Measurements from ENCODE around the gene PHRF1. TPM values are rescaled to one million over a fixed set of nuclear protein-coding genes. Genes with fewer than 3 reads are reported as not detected.

PHRF1 gene
- total and polyA plus RNA-seq, 9 of the 15 experiments (the other 6 are each of a cell fraction or from before 2014, with no cell fraction given), result 0.07 to 37.2 (median 7.7) TPM

GRCh38 chr11:544817-545166 is 31.5 kb upstream of the PHRF1 start (continued):
- no peak for TF ChIP-seq HSF4 (CRISPR knock-in tag; IDR thresholded peaks at IDR 0.05; ENCODE audit: borderline replicate concordance)

GRCh38 chr11:545171-545570 is 31.1 kb upstream of the PHRF1 start:
- Histone ChIP-seq H2AFZ (ENCODE audit: low read depth, low read length) (no peak overlapping the region), H4K20me1 (replicated peaks; ENCODE audit: control insufficient read depth, insufficient read depth, low read length) (no peaks in the 10 kb centered on the region), H3K9me1 (ENCODE audit: control insufficient read depth, insufficient read depth, low read length) (no peaks in the 10 kb centered on the region), H3K4me2 (ENCODE audit: insufficient read depth, low read length) (no peak overlapping the region), H3K9me3 (replicated peaks; ENCODE audit: control insufficient read depth, insufficient read depth, low read depth, low read length) (no peaks in the 10 kb centered on the region), H3K4me1 (replicated peaks in 1 of 2; ENCODE audit: control insufficient read depth in 2 of 2, insufficient read depth in 2 of 2, low read length in 2 of 2) (peaks cover 0 to 46% of the 10 kb centered on the region in 2 experiments; a peak in 2 of 5 replicates), H3K79me2 (ENCODE audit: control insufficient read depth, insufficient read depth, low read length) (no peaks in the 10 kb centered on the region), H3K27ac (ENCODE audit: extremely low read depth, low read depth, low read length) (no peak overlapping the region), H3K27me3 (ENCODE audit: control insufficient read depth in 2 of 2, insufficient read depth in 2 of 2, low read length in 2 of 2) (no peaks in the 10 kb centered on the region), H3K36me3 (ENCODE audit: control insufficient read depth, insufficient read depth, low read length) (no peaks in the 10 kb centered on the region), H3K4me3 (no peak overlapping the region), H3K9ac (ENCODE audit: insufficient read depth in 1 of 2, low read depth in 2 of 2, low read length in 2 of 2) (peak overlapping the region in 1 of 2 experiments; percentile 64; a peak in 2 of 4 replicates)
- FAIRE-seq, result no peak
- 0 out of 2 replicates have a peak, but pooled peaks have one; percentile 19 for TF ChIP-seq POLR2G (IDR thresholded peaks at IDR 0.05; ENCODE audit: low read depth, low read length)
- TF ChIP-seq HNRNPK (IDR thresholded peaks at IDR 0.05; ENCODE audit: low read depth, low read length, poor library complexity, severe bottlenecking), result no peak
- TF ChIP-seq AFF1 (IDR thresholded peaks at IDR 0.05; ENCODE audit: low read depth in 1 of 2, partially characterized antibody in 2 of 2), result no peak
- TF ChIP-seq PHTF2 (CRISPR knock-in tag; IDR thresholded peaks at IDR 0.05), result no peak
- no peak for TF ChIP-seq ATF1 (CRISPR knock-in tag; IDR thresholded peaks at IDR 0.05)
- TF ChIP-seq ATF1 (tag; IDR thresholded peaks at IDR 0.05), result no peak
- no peak for TF ChIP-seq C11orf30 (IDR thresholded peaks at IDR 0.05; ENCODE audit: low read depth)
- no peak for TF ChIP-seq GATA2 (CRISPR knock-in tag; IDR thresholded peaks at IDR 0.05)
- TF ChIP-seq PCBP1 (IDR thresholded peaks at IDR 0.05; ENCODE audit: low read depth, low read length, poor library complexity, severe bottlenecking), result no peak
- no peak for TF ChIP-seq ZNF311 (CRISPR knock-in tag; IDR thresholded peaks at IDR 0.05)
- WGBS (ENCODE audit: insufficient coverage, low coverage, missing lambda C conversion rate), result 73% methylated on average over 10 of the region's 11 CpGs
- no peak for DNase-seq (ENCODE audit: extremely low read depth in 1 of 4, low spot score in 3 of 4)
- CTCF ChIA-PET (ENCODE audit: low intra/inter-chr PET ratio), result no interaction called here
- no TSS peak for BruUV-seq (replicated peaks)
- ATAC-seq, result no peak
- intact Hi-C loops (cut with micrococcal nuclease) (no loop called here), in situ Hi-C loops (cut with MboI) (no loop called here)
- POLR2A ChIA-PET, result interaction anchor here (0.5 kb wide), 1 partner anchor 258 kb away, joined by 3 read pairs; no protein-coding TSS in a partner anchor

Data from K562 (cell line).